Dendritic cell treated with granulocyte-macrophage colony-stimulating factor and Interleukin-4, amounts not matched to agents 40 ng/mL and 50 ng/mL, for 4 days (primary cell): ENCODE measurements around the gene DLX3.
A peak's percentile ranks its signal among the peaks of the same experiment; 100 is the strongest.

ENCODE experiments used
- H3K27ac Mint-ChIP-seq: one replicate; pipeline ENCODE4 v1.8.0; 2022; ENCODE audit warnings: mild to moderate bottlenecking, mixed read lengths
- H3K27me3 Mint-ChIP-seq: one replicate; pipeline ENCODE4 v1.8.0; 2022; ENCODE audit warnings: mild to moderate bottlenecking, mixed read lengths
- H3K36me3 Mint-ChIP-seq: one replicate; pipeline ENCODE4 v1.8.0; 2022; ENCODE audit warnings: low read depth, mixed read lengths
- H3K4me1 Mint-ChIP-seq: one replicate; pipeline ENCODE4 v1.8.0; 2022; ENCODE audit warnings: low read depth, mixed read lengths
- H3K4me3 Mint-ChIP-seq: one replicate; pipeline ENCODE4 v1.8.0; 2022; ENCODE audit warnings: mild to moderate bottlenecking, moderate library complexity, mixed read lengths
- H3K9me3 Mint-ChIP-seq: one replicate; pipeline ENCODE4 v1.8.0; 2022; ENCODE audit warnings: mixed read lengths
- intact Hi-C: fragments of 100-400 bp; cut with micrococcal nuclease; formaldehyde crosslinking; loops from one replicate; pipeline ENCODE4 v1.15.0; 2022

The DLX3 gene

GRCh38 chr17:49992191-49992932, 2.7 kb downstream of the DLX3 start:
- Mint-ChIP-seq H3K4me3 (no peak overlapping the region), H3K27ac (no peak overlapping the region), H3K4me1 (peaks cover 38% of the 10 kb centered on the region), H3K27me3 (peaks cover 91% of the 10 kb centered on the region), H3K9me3 (no peaks in the 10 kb centered on the region), H3K36me3 (no peaks in the 10 kb centered on the region)
- intact Hi-C loops, result no loop called here

- Mint-ChIP-seq H3K9me3 (no peaks in the 10 kb centered on the region), H3K27ac (no peak overlapping the region)
- intact Hi-C loops, result no loop called here
Measured at GRCh38 chr17:49991409-49991808, 3.6 kb downstream of the DLX3 start.

GRCh38 chr17:49990921-49991320, 4.1 kb downstream of the DLX3 start:
- no peak overlapping the region for H3K4me3 Mint-ChIP-seq
- H3K27me3 Mint-ChIP-seq, result peaks cover 93% of the 10 kb centered on the region

More at GRCh38 chr17:49991409-49991808, 3.6 kb downstream of the DLX3 start:
- Mint-ChIP-seq H3K4me1 (peaks cover 33% of the 10 kb centered on the region), H3K4me3 (no peak overlapping the region), H3K36me3 (no peaks in the 10 kb centered on the region), H3K27me3 (peaks cover 93% of the 10 kb centered on the region)

GRCh38 chr17:49990331-49990730, 4.7 kb downstream of the DLX3 start:
- no peak overlapping the region for H3K27ac Mint-ChIP-seq
- H3K4me3 Mint-ChIP-seq, result no peak overlapping the region
- H3K36me3 Mint-ChIP-seq, result no peaks in the 10 kb centered on the region
- H3K4me1 Mint-ChIP-seq, result peaks cover 29% of the 10 kb centered on the region
- intact Hi-C loops, result no loop called here
- no peaks in the 10 kb centered on the region for H3K9me3 Mint-ChIP-seq
- H3K27me3 Mint-ChIP-seq, result peaks cover 95% of the 10 kb centered on the region

More at GRCh38 chr17:49990921-49991320, 4.1 kb downstream of the DLX3 start:
- no peak overlapping the region for H3K27ac Mint-ChIP-seq
- intact Hi-C loops, result no loop called here
- H3K9me3 Mint-ChIP-seq, result no peaks in the 10 kb centered on the region
- peaks cover 31% of the 10 kb centered on the region for H3K4me1 Mint-ChIP-seq
- no peaks in the 10 kb centered on the region for H3K36me3 Mint-ChIP-seq

- peaks cover 93% of the 10 kb centered on the region for H3K27me3 Mint-ChIP-seq
- H3K9me3 Mint-ChIP-seq, result no peaks in the 10 kb centered on the region
- intact Hi-C loops, result no loop called here
- H3K4me1 Mint-ChIP-seq, result peaks cover 20% of the 10 kb centered on the region
- no peak overlapping the region for H3K4me3 Mint-ChIP-seq
- no peaks in the 10 kb centered on the region for H3K36me3 Mint-ChIP-seq
- H3K27ac Mint-ChIP-seq, result no peak overlapping the region
Measured at GRCh38 chr17:49989518-49989880, 5.5 kb downstream of the DLX3 start.

GRCh38 chr17:49987681-49988441, 7.2 kb downstream of the DLX3 start:
- Mint-ChIP-seq H3K4me3 (no peak overlapping the region), H3K9me3 (no peaks in the 10 kb centered on the region), H3K27me3 (peaks cover 94% of the 10 kb centered on the region), H3K4me1 (peaks cover 8% of the 10 kb centered on the region), H3K27ac (no peak overlapping the region), H3K36me3 (no peaks in the 10 kb centered on the region)
- intact Hi-C loops, result no loop called here

- Mint-ChIP-seq H3K36me3 (no peaks in the 10 kb centered on the region), H3K27me3 (peaks cover 94% of the 10 kb centered on the region), H3K4me1 (peaks cover 6% of the 10 kb centered on the region), H3K4me3 (no peak overlapping the region), H3K9me3 (no peaks in the 10 kb centered on the region), H3K27ac (no peak overlapping the region)
- intact Hi-C loops, result no loop called here
Measured at GRCh38 chr17:49987290-49987585, 7.8 kb downstream of the DLX3 start.

GRCh38 chr17:49986396-49987289, 8.4 kb downstream of the DLX3 start:
- no peak overlapping the region for H3K27ac Mint-ChIP-seq
- no peaks in the 10 kb centered on the region for H3K36me3 Mint-ChIP-seq
- peaks cover 6% of the 10 kb centered on the region for H3K4me1 Mint-ChIP-seq
- H3K4me3 Mint-ChIP-seq, result no peak overlapping the region
- no peaks in the 10 kb centered on the region for H3K9me3 Mint-ChIP-seq
- H3K27me3 Mint-ChIP-seq, result peaks cover 96% of the 10 kb centered on the region
- intact Hi-C loops, result no loop called here

- no peak overlapping the region for H3K27ac Mint-ChIP-seq
- H3K4me3 Mint-ChIP-seq, result no peak overlapping the region
- peaks cover 96% of the 10 kb centered on the region for H3K27me3 Mint-ChIP-seq
- H3K9me3 Mint-ChIP-seq, result no peaks in the 10 kb centered on the region
- H3K36me3 Mint-ChIP-seq, result no peaks in the 10 kb centered on the region
- intact Hi-C loops, result no loop called here
- peaks cover 11% of the 10 kb centered on the region for H3K4me1 Mint-ChIP-seq
Measured at GRCh38 chr17:49985310-49985990, 9.6 kb downstream of the DLX3 start.

- no peak overlapping the region for H3K4me3 Mint-ChIP-seq
- intact Hi-C loops, result no loop called here
- H3K27ac Mint-ChIP-seq, result no peak overlapping the region
- no peaks in the 10 kb centered on the region for H3K9me3 Mint-ChIP-seq
- H3K4me1 Mint-ChIP-seq, result peaks cover 18% of the 10 kb centered on the region
- no peaks in the 10 kb centered on the region for H3K36me3 Mint-ChIP-seq
- peaks cover 96% of the 10 kb centered on the region for H3K27me3 Mint-ChIP-seq
Measured at GRCh38 chr17:49984776-49985175, 10.2 kb downstream of the DLX3 start.

- H3K4me3 Mint-ChIP-seq, result no peak overlapping the region
- peaks cover 95% of the 10 kb centered on the region for H3K27me3 Mint-ChIP-seq
- no peak overlapping the region for H3K27ac Mint-ChIP-seq
- H3K36me3 Mint-ChIP-seq, result no peaks in the 10 kb centered on the region
- no peaks in the 10 kb centered on the region for H3K9me3 Mint-ChIP-seq
- intact Hi-C loops, result no loop called here
- peaks cover 23% of the 10 kb centered on the region for H3K4me1 Mint-ChIP-seq
Measured at GRCh38 chr17:49984283-49984682, 10.7 kb downstream of the DLX3 start.

GRCh38 chr17:49980703-49981197, 14.3 kb downstream of the DLX3 start:
- peaks cover 81% of the 10 kb centered on the region for H3K27me3 Mint-ChIP-seq
- no peaks in the 10 kb centered on the region for H3K9me3 Mint-ChIP-seq
- peaks cover 50% of the 10 kb centered on the region for H3K4me1 Mint-ChIP-seq
- H3K27ac Mint-ChIP-seq, result peak overlapping the region; percentile 31
- intact Hi-C loops, result no loop called here
- no peaks in the 10 kb centered on the region for H3K36me3 Mint-ChIP-seq
- no peak overlapping the region for H3K4me3 Mint-ChIP-seq

GRCh38 chr17:49979748-49980479, 15.1 kb downstream of the DLX3 start:
- intact Hi-C loops, result no loop called here
- Mint-ChIP-seq H3K9me3 (no peaks in the 10 kb centered on the region), H3K4me3 (no peak overlapping the region), H3K4me1 (peaks cover 51% of the 10 kb centered on the region), H3K27me3 (peaks cover 81% of the 10 kb centered on the region), H3K36me3 (no peaks in the 10 kb centered on the region), H3K27ac (peak overlapping the region; percentile 31)
